Measurements from ENCODE around the gene CYP3A7. TPM values are rescaled to one million over a fixed set of nuclear protein-coding genes. Genes with fewer than 3 reads are reported as not detected.

CYP3A7 gene
- polyA plus RNA-seq, 1 of the 3 experiments (the other 2 are of a cell fraction): not detected

DNA sequence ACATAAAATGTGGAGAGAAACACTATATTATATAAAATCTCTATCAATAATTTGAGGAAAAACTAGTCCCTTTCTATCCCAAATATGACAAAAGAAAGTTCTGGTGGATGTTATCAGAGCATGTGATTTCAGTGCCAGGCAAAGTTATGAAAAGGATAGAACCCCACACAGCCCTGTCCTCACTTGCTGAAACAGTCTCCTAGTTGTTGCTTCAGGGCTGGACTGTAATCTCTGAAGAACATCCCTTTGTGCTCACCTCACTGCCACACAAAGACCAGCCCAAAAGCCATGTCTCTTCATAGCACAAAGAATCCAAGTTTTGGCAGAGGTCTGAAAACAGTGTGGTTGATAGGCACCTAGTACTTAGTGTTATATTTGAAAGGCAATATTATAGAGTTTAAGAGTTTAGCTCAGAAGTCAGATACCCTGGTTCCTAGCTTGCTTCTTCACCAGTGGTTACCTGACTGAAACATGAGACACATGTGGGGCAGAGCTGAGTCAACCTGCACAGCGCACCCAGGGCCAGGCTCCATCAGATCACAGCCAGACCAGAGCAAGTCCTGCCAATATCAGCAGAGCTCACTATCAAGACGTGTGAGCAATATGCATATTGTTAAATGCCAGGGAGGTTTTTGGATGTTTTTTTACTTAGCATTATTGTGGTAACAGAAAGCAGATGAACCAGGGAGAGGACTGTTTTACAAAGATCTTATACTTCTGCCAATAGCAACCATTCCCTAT, 25.0 kb downstream of the CYP3A7 start:
- Histone ChIP-seq H3K9me2 (no peaks in the 10 kb centered on the region), H3K36me3 (replicated peaks in 1 of 2; ENCODE audit: control insufficient read depth in 1 of 2, insufficient read depth in 2 of 2, low read length in 1 of 2) (no peaks in the 10 kb centered on the region), H3K27me3 (ENCODE audit: insufficient read depth) (no peaks in the 10 kb centered on the region), H3K4me2 (no peak overlapping the region), H3K9ac (no peak overlapping the region), H3K27ac (ENCODE audit: low read depth in 2 of 2, low read length in 1 of 2) (no peak overlapping the region), H3K4me1 (ENCODE audit: control insufficient read depth in 1 of 2, insufficient read depth in 2 of 2, low read depth in 1 of 2, low read length in 1 of 2) (no peaks in the 10 kb centered on the region), H3F3A (replicated peaks; ENCODE audit: insufficient read depth) (no peaks in the 10 kb centered on the region), H3K4me3 (ENCODE audit: low read depth in 2 of 2, low read length in 1 of 2) (no peak overlapping the region), H3K9me3 (peaks cover 4% of the 10 kb centered on the region; the same call in 1 of the 2 replicates), H4K20me1 (ENCODE audit: insufficient read depth) (no peaks in the 10 kb centered on the region), H2AFZ (ENCODE audit: low read depth) (no peak overlapping the region), H3K79me2 (ENCODE audit: insufficient read depth) (no peaks in the 10 kb centered on the region)
- no peak for TF ChIP-seq EP300 (IDR thresholded peaks at IDR 0.05; ENCODE audit: borderline replicate concordance in 1 of 2, low read depth in 1 of 2, low read length in 1 of 2)
- TF ChIP-seq RFX5 (IDR thresholded peaks at IDR 0.05; ENCODE audit: low read length): no peak
- no peak for TF ChIP-seq SIN3A (IDR thresholded peaks at IDR 0.05; ENCODE audit: borderline replicate concordance, low read depth, low read length)
- no peak for TF ChIP-seq POLR2AphosphoS5 (IDR thresholded peaks at IDR 0.05; ENCODE audit: low read depth, low read length)
- TF ChIP-seq SMC3 (IDR thresholded peaks at IDR 0.05; ENCODE audit: low read depth, low read length): no peak
- no peak for TF ChIP-seq JUND (IDR thresholded peaks at IDR 0.05)
- TF ChIP-seq MEF2A (IDR thresholded peaks at IDR 0.05; ENCODE audit: borderline replicate concordance, low read depth): no peak
- TF ChIP-seq, protein P1, sequence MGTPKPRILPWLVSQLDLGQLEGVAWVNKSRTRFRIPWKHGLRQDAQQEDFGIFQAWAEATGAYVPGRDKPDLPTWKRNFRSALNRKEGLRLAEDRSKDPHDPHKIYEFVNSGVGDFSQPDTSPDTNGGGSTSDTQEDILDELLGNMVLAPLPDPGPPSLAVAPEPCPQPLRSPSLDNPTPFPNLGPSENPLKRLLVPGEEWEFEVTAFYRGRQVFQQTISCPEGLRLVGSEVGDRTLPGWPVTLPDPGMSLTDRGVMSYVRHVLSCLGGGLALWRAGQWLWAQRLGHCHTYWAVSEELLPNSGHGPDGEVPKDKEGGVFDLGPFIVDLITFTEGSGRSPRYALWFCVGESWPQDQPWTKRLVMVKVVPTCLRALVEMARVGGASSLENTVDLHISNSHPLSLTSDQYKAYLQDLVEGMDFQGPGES (IDR thresholded peaks at IDR 0.05; ENCODE audit: low read depth, low read length): no peak
- no peak for TF ChIP-seq YY1 (IDR thresholded peaks at IDR 0.05; ENCODE audit: low read depth)
- TF ChIP-seq TEAD4 (IDR thresholded peaks at IDR 0.05; ENCODE audit: borderline replicate concordance, insufficient read depth): no peak
- TF ChIP-seq, protein P2, sequence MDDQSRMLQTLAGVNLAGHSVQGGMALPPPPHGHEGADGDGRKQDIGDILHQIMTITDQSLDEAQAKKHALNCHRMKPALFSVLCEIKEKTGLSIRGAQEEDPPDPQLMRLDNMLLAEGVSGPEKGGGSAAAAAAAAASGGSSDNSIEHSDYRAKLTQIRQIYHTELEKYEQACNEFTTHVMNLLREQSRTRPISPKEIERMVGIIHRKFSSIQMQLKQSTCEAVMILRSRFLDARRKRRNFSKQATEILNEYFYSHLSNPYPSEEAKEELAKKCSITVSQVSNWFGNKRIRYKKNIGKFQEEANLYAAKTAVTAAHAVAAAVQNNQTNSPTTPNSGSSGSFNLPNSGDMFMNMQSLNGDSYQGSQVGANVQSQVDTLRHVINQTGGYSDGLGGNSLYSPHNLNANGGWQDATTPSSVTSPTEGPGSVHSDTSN (IDR thresholded peaks at IDR 0.05): no peak
- TF ChIP-seq, protein P3, sequence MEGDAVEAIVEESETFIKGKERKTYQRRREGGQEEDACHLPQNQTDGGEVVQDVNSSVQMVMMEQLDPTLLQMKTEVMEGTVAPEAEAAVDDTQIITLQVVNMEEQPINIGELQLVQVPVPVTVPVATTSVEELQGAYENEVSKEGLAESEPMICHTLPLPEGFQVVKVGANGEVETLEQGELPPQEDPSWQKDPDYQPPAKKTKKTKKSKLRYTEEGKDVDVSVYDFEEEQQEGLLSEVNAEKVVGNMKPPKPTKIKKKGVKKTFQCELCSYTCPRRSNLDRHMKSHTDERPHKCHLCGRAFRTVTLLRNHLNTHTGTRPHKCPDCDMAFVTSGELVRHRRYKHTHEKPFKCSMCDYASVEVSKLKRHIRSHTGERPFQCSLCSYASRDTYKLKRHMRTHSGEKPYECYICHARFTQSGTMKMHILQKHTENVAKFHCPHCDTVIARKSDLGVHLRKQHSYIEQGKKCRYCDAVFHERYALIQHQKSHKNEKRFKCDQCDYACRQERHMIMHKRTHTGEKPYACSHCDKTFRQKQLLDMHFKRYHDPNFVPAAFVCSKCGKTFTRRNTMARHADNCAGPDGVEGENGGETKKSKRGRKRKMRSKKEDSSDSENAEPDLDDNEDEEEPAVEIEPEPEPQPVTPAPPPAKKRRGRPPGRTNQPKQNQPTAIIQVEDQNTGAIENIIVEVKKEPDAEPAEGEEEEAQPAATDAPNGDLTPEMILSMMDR (IDR thresholded peaks at IDR 0.05): no peak
- TF ChIP-seq NFIC (IDR thresholded peaks at IDR 0.05; ENCODE audit: borderline replicate concordance): no peak
- TF ChIP-seq, protein P4, sequence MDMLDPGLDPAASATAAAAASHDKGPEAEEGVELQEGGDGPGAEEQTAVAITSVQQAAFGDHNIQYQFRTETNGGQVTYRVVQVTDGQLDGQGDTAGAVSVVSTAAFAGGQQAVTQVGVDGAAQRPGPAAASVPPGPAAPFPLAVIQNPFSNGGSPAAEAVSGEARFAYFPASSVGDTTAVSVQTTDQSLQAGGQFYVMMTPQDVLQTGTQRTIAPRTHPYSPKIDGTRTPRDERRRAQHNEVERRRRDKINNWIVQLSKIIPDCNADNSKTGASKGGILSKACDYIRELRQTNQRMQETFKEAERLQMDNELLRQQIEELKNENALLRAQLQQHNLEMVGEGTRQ (IDR thresholded peaks at IDR 0.05; ENCODE audit: borderline replicate concordance, low read depth, low read length): no peak
- TF ChIP-seq RXRA (IDR thresholded peaks at IDR 0.05; ENCODE audit: borderline replicate concordance, low read depth): no peak
- TF ChIP-seq RCOR1 (IDR thresholded peaks at IDR 0.05; ENCODE audit: low read length): no peak
- no peak for TF ChIP-seq TAF1 (IDR thresholded peaks at IDR 0.05; ENCODE audit: borderline replicate concordance, low read depth, low read length)
- WGBS (ENCODE audit: low lambda C conversion rate): 25% methylated on average over 2 of the region's 2 CpGs
- ChIA-PET POLR2A (no interaction called here), CTCF (no interaction called here)
- DNase-seq: no peak

Data from SK-N-SH (cell line).